OCI-M2 (cell line): Measurements from ENCODE around the gene HTR5A.
"Not testable (repeated sequence)": the region's sequence is repeated elsewhere in the genome, so short reads cannot be mapped to it uniquely, and the experiment has no call there.

Experiments
- DNase-seq: peaks from one replicate; lab custom pipeline; 2025; ENCODE audit not compliant: unreplicated experiment; lab: John Stamatoyannopoulos, UW

Gene HTR5A

GRCh38 chr7:155069992-155070751 lies at the start of gene HTR5A:
Gene HTR5A (plus strand): TSS chr7:155070324. CDS start chr7:155070900, 576 bp downstream.
- no peak for DNase-seq

DNA sequence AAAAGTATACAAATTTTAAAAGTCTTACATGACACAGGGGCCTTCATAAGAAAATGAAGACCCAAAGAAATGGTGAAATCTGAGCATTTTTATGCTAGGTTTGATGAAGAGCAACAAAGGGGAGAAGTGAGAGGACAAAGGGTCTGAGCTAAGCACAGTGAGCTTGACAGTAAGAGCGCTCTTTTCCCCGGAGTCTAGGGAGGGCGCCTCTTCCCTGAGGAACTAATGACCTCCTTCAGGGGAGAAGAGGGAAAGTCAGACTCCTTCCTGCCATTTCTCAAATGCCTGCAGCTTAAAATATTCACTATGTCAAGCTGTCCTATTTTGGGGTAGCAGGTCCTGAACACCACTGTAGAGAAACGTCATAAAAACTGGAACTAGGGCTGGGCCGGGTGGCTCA lies 49.1 kb upstream of the HTR5A start:
- DNase-seq, result no peak

DNA sequence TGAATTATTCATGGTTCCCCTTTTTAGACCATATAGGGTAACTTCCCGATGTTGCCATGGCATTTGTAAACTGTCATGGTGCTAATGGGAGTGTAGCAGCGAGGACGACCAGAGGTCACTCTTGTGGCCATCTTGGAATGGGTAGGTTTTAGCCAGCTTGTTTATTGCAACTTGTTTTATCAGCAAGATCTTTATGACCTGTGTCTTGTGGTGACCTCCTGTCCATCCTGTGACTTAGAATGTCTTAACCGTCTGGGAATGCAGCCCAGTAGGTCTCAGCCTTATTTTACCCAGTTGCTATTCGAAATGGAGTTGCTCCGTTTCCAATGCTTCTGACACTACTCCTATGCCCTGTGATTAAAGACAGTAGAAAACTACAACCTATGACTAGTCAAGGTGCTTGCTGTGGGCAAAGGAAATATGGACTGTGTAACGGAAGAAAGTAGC lies 48.4 kb upstream of the HTR5A start:
- DNase-seq, result no peak

- no peak for DNase-seq
Observed at GRCh38 chr7:155027879-155028278, 42.2 kb upstream of the HTR5A start.

- DNase-seq, result no peak
Observed at GRCh38 chr7:155032978-155033377, 37.1 kb upstream of the HTR5A start.

DNA sequence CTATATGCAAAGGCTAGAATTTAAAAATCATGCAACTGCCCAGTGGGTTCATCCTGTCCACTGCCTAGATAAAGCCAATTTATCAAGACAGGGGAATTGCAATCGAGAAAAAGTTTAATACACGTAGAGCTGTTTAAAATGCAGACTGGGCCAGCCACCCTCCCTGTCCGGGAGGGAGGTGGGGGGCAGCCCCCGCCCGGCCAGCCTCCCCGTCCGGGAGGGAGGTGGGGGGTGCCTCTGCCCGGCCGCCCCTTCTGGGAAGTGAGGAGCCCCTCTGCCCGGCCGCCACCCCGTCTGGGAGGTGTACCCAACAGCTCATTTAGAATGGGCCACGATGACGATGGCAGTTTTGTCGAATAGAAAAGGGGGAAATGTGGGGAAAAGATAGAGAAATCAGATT lies 35.6 kb upstream of the HTR5A start:
- not testable (repeated sequence) for DNase-seq

DNA sequence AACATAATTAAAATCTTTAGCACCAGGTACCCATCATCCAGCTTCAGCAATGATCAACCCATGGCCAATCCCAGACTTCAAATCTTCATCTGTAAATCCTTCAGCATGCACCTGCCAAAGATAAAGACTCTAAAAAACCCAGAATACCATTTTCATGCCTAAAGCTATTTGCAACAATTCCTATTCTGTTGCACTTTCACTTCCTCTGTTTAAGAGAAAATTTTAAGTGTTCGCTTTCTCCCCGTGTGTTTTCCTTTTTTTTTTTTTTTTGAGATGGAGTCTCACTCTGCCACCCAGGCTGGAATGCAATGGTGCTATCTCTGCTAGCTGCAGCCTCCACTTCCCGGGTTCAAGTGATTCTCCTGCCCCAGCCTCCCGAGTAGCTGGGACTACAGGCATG lies 31.8 kb upstream of the HTR5A start:
- DNase-seq, result no peak

- no peak for DNase-seq
Observed at GRCh38 chr7:155043756-155044155, 26.4 kb upstream of the HTR5A start.

- no peak for DNase-seq
Observed at GRCh38 chr7:155048006-155048405, 22.1 kb upstream of the HTR5A start.

DNA sequence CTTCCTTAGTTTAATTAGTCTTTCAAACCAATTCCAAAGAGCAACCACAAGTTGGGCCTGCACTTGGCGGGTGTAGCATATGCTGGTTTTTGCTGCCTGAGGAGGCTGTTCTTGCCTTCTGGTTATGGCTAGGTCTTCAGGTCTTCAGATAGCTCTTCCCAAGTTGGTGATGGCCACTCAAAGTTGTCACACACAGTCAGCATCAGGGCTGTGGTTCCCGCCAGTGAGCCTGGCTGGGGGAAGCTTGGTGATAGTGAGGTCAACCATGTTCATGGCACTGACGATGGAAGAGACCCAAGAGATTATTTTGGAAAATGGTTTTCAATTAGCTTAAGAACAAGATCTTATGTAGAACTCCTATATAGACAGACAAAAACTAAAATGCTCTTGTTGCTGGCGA lies 18.8 kb upstream of the HTR5A start:
- DNase-seq, result no peak

- no peak for DNase-seq
Observed at GRCh38 chr7:155053002-155053401, 17.1 kb upstream of the HTR5A start.

DNA sequence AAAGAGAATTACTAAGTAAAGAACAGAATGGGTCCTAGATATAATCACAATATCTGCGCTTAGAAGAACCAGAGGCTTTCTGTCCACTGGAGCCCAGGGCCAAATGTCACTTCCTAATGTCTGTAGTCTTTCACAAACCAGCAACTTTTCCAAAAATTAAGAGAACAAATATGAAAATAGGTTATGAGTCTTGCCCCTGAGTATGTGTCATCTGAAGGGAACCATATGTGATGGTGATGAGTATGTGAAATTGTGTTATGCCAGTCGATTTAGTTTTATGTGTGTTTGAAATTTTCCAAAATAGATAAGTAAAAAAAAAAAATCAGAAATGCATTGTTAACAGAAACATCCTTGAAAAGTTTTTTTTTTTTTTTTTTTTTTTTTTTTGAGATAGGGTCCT lies 15.4 kb upstream of the HTR5A start:
- DNase-seq, result no peak

DNA sequence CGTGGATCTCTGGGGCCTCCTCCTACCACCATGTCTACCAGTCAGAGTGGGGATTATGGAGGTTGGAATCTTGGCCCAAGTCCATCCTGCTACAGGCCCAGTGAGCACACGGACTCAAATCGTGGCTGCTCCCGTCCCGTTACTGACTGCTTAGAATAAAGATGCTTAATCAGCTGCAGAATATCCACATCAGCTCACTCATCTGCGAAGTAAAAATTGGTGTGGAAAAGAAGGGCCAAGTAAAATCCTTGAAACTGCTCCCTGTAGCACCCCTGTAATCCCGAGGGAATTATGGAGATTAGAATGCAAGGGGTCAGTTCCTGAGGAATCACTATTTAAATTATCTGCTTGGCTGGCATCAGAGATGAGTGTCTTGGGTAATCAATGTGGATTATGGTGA lies 13.0 kb upstream of the HTR5A start:
- DNase-seq, result no peak

DNA sequence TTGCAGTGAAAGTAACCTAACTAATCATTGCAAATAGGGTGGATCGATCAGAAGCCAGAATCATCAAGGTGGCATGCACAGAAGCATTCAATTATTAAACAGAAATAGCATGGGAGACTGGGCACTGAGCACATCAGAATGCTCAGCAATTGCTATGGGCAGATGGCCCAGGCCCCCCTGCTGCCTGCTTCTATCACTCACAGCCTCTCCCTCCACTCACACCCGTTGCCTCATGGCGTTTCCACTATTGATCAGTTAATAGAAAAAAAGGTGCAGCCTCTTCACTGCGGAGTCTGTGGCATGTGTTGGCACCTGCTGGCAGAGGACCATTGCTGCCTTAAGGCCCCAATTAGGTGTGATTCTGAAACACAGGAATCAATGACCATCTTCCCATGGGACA lies 11.2 kb upstream of the HTR5A start:
- no peak for DNase-seq

DNA sequence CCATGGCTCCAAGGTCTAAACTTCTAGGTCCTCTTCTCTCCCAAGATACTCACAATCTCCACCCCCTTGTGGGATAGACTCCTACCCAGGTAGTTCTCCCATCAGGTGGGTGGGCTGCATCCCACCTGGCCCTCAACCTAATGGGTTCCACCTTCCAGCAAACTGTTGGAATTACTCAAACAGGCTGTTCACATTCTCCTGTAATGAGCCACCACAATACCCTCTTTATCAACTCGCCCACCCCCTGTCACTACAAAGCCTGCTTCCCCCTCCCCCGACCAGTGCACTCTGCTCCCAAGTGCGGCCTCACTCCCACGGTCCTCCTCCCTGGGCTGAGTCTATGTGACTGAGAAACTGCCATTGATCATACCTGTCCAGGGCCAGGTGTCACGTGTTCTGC lies 10.4 kb upstream of the HTR5A start:
- DNase-seq, result no peak

DNA sequence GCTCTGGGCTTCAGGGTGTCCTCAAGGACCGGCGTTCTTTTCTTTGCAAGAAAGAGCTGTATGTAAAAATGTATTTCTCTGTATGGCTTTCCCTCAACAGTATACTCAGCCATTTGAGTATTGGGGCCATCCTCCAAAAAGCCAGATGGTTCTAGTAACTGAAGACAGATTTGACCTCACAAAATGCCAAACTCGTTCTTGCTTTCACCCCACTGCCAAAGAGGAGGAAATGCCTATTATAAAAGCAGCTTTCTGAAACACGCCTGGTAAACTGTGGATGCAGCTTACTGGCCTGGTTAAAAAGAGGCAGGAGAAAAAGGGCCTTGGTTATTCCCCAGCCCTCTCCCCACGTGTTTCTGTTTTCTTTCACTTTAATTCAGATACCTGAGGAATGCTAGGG lies 7.7 kb upstream of the HTR5A start:
- no peak for DNase-seq

GRCh38 chr7:155064186-155064585 lies 5.9 kb upstream of the HTR5A start:
- DNase-seq, result no peak

- no peak for DNase-seq
Observed at GRCh38 chr7:155066417-155066950, 3.6 kb upstream of the HTR5A start.

GRCh38 chr7:155071121-155071651 lies 1.1 kb downstream of the HTR5A start:
- DNase-seq, result no peak

- DNase-seq, result no peak
Observed at GRCh38 chr7:155071916-155072571, 1.9 kb downstream of the HTR5A start.

GRCh38 chr7:155073922-155074321 lies 3.8 kb downstream of the HTR5A start:
- DNase-seq, result no peak

- DNase-seq, result no peak
Observed at GRCh38 chr7:155084021-155084420, 13.9 kb downstream of the HTR5A start.
